Activated CD8-positive, alpha-beta T cell treated with anti-CD3 and anti-CD28 coated beads for 36 hours (primary cell): ENCODE results near the gene MICAL1. TPM values are rescaled to one million over a fixed set of nuclear protein-coding genes. Genes with fewer than 3 reads are reported as not detected.
"Not testable (repeated sequence)": the region's sequence is repeated elsewhere in the genome, so short reads cannot be mapped to it uniquely, and the experiment has no call there.

Experiments used
- ATAC-seq: fragments of 200-7000 bp; cut with Tn5 transposase; one replicate; pipeline ENCODE4 v1.10.0; 2021; ENCODE audit warnings: mild to moderate bottlenecking, moderate library complexity
- CTCF ChIA-PET: fragments of 350-600 bp; sonication (Branson Sonifier 250); formaldehyde crosslinking; loops from one replicate; lab custom pipeline; 2021; ENCODE audit warnings: antibody characterized with exemption; lab: Charles Lee
- POLR2A ChIA-PET: fragments of 350-600 bp; sonication (Branson Sonifier 250); formaldehyde crosslinking; loops from one replicate; lab custom pipeline; 2021; ENCODE audit warnings: antibody characterized with exemption; lab: Charles Lee
- DNase-seq: peaks from one replicate; pipeline ENCODE4 v3.0.0-alpha.2; 2020
- H3K27ac Mint-ChIP-seq: one replicate; pipeline ENCODE4 v1.8.0; 2021; ENCODE audit warnings: mild to moderate bottlenecking, mixed read lengths
- H3K27me3 Mint-ChIP-seq: one replicate; pipeline ENCODE4 v1.8.0; 2021; ENCODE audit warnings: mixed read lengths
- H3K36me3 Mint-ChIP-seq: one replicate; pipeline ENCODE4 v1.8.0; 2021; ENCODE audit warnings: low read depth, mixed read lengths
- H3K4me1 Mint-ChIP-seq: one replicate; pipeline ENCODE4 v1.8.0; 2021; ENCODE audit warnings: low read depth, mixed read lengths
- H3K4me3 Mint-ChIP-seq: one replicate; pipeline ENCODE4 v1.8.0; 2021; ENCODE audit warnings: mild to moderate bottlenecking, moderate library complexity, mixed read lengths
- H3K9me3 Mint-ChIP-seq: one replicate; pipeline ENCODE4 v1.8.0; 2021; ENCODE audit warnings: mixed read lengths
- CTCF ChIP-seq: fragments of 200-600 bp; IDR thresholded peaks from one replicate; pipeline ENCODE4 v1.8.0; 2022; ENCODE audit warnings: antibody characterized with exemption, mild to moderate bottlenecking
- intact Hi-C: fragments of 100-400 bp; cut with micrococcal nuclease; formaldehyde crosslinking; loops from one replicate; pipeline ENCODE4 v1.10.0; 2022
- total RNA-seq, 2 experiments: library from RNA; stranded (reverse); gene quantifications; one replicate each; pipeline ENCODE4 v1.2.3, GENCODE V29; 2021

The MICAL1 gene
- total RNA-seq, 2 experiments from 2014 or later = 17.7 TPM

GRCh38 chr6:109466212-109466923 lies 10.8 kb upstream of the MICAL1 start:
- Mint-ChIP-seq H3K4me3 (no peak overlapping the region), H3K4me1 (peaks cover 64% of the 10 kb centered on the region), H3K36me3 (peaks cover 76% of the 10 kb centered on the region), H3K9me3 (peaks cover 3% of the 10 kb centered on the region), H3K27ac (peak overlapping the region; percentile 48), H3K27me3 (no peaks in the 10 kb centered on the region)
- no peak for TF ChIP-seq CTCF
- intact Hi-C loops = no loop called here
- ChIA-PET CTCF (interaction anchor here (1.1 kb wide), 1 partner anchor 14 kb away, joined by 3 read pairs; no protein-coding TSS in a partner anchor), POLR2A (no interaction called here)
- DNase-seq = no peak
- ATAC-seq = no peak

- Mint-ChIP-seq H3K27me3 (no peaks in the 10 kb centered on the region), H3K9me3 (peaks cover 3% of the 10 kb centered on the region), H3K4me3 (no peak overlapping the region), H3K36me3 (peaks cover 77% of the 10 kb centered on the region), H3K4me1 (peaks cover 63% of the 10 kb centered on the region), H3K27ac (peak overlapping the region; percentile 48)
- intact Hi-C loops = no loop called here
- ATAC-seq = no peak
- ChIA-PET POLR2A (interaction anchor here (0.6 to 2.0 kb wide), 2 partner anchors 17 to 77 kb away, joined by 3 to 7 read pairs; no protein-coding TSS in a partner anchor), CTCF (interaction anchor here (1.1 to 2.3 kb wide), 2 partner anchors 10 to 15 kb away, joined by 3 to 9 read pairs; partner anchors contain the start of gene MICAL1)
- TF ChIP-seq CTCF = no peak
- DNase-seq = no peak
Observed at GRCh38 chr6:109465772-109466171, 10.2 kb upstream of the MICAL1 start.

- CTCF ChIA-PET = interaction anchor here (2.7 kb wide), 1 partner anchor 274 kb away, joined by 6 read pairs; no protein-coding TSS in a partner anchor
- H3K9me3 Mint-ChIP-seq = peaks cover 3% of the 10 kb centered on the region
- DNase-seq = no peak
- no peaks in the 10 kb centered on the region for H3K27me3 Mint-ChIP-seq
- TF ChIP-seq CTCF = no peak
- peaks cover 73% of the 10 kb centered on the region for H3K4me1 Mint-ChIP-seq
- H3K27ac Mint-ChIP-seq = peak overlapping the region; percentile 62
- H3K36me3 Mint-ChIP-seq = peaks cover 56% of the 10 kb centered on the region
- intact Hi-C loops = no loop called here
- no peak overlapping the region for H3K4me3 Mint-ChIP-seq
- ATAC-seq = peak; percentile 7
- POLR2A ChIA-PET = interaction anchor here (0.9 to 1.0 kb wide), 2 partner anchors 8 to 15 kb away, joined by 3 to 4 read pairs; no protein-coding TSS in a partner anchor
Observed at GRCh38 chr6:109461733-109462526, 6.4 kb upstream of the MICAL1 start.

- H3K36me3 Mint-ChIP-seq = peaks cover 50% of the 10 kb centered on the region
- H3K27ac Mint-ChIP-seq = peak overlapping the region; percentile 55
- intact Hi-C loops, H3K4me3 Mint-ChIP-seq, H3K27me3 Mint-ChIP-seq, ATAC-seq, H3K9me3 Mint-ChIP-seq, DNase-seq: not testable (repeated sequence)
- H3K4me1 Mint-ChIP-seq = peaks cover 78% of the 10 kb centered on the region
- CTCF ChIA-PET = interaction anchor here (0.9 kb wide), 2 partner anchors 58 to 76 kb away, joined by 3 to 4 read pairs; no protein-coding TSS in a partner anchor
- POLR2A ChIA-PET = interaction anchor here (0.9 to 1.0 kb wide), 2 partner anchors 8 to 15 kb away, joined by 3 to 4 read pairs; no protein-coding TSS in a partner anchor
Observed at GRCh38 chr6:109461205-109461604, 5.6 kb upstream of the MICAL1 start.

GRCh38 chr6:109460161-109460829 lies 4.7 kb upstream of the MICAL1 start:
- Mint-ChIP-seq H3K9me3 (peaks cover 3% of the 10 kb centered on the region), H3K36me3 (peaks cover 41% of the 10 kb centered on the region), H3K4me1 (peaks cover 71% of the 10 kb centered on the region), H3K27ac (peak overlapping the region; percentile 59), H3K4me3 (no peak overlapping the region), H3K27me3 (no peaks in the 10 kb centered on the region)
- TF ChIP-seq CTCF = no peak
- ChIA-PET CTCF (interaction anchor here (0.9 to 2.2 kb wide), 5 partner anchors 9 to 77 kb away, joined by 3 to 7 read pairs (median 5); partner anchors contain the start of genes PPIL6 and SMPD2), POLR2A (interaction anchor here (0.6 to 1.8 kb wide), 5 partner anchors 19 to 720 kb away, joined by 3 to 10 read pairs (median 4); partner anchors contain the start of genes CD164 and CDC40)
- no peak for DNase-seq
- ATAC-seq = no peak
- intact Hi-C loops = no loop called here
